Measurements from ENCODE around the gene UBE2H. TPM values are rescaled to one million over a fixed set of nuclear protein-coding genes. Genes with fewer than 3 reads are reported as not detected.

Gene UBE2H
- polyA plus RNA-seq, 1 of the 3 experiments (the other 2 are of a cell fraction) = 129 TPM

DNA sequence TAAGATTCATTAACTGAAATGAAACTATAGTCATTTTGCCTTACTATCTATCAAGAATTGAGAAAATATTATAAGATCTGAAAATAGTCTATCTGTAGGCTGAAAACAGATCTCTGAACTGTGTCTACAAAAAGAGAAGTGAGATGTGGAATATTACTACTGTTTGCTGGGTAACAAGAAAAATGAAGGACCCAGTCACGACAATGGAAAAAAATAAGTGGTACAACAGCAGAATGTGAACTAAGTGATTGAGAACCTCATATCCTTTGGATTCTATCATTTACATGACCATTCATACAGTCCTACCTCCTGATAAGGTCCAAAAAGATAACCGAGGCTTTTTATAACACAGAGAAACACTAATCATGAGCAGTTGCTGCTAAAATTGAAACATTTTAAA lies 94.3 kb downstream of the UBE2H start (continued):
- TF ChIP-seq, protein P1, sequence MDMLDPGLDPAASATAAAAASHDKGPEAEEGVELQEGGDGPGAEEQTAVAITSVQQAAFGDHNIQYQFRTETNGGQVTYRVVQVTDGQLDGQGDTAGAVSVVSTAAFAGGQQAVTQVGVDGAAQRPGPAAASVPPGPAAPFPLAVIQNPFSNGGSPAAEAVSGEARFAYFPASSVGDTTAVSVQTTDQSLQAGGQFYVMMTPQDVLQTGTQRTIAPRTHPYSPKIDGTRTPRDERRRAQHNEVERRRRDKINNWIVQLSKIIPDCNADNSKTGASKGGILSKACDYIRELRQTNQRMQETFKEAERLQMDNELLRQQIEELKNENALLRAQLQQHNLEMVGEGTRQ (IDR thresholded peaks at IDR 0.05; ENCODE audit: borderline replicate concordance, low read depth, low read length) = no peak
- TF ChIP-seq SIN3A (IDR thresholded peaks at IDR 0.05; ENCODE audit: borderline replicate concordance, low read depth, low read length) (no peak), POLR2AphosphoS5 (IDR thresholded peaks at IDR 0.05; ENCODE audit: low read depth, low read length) (no peak), RCOR1 (IDR thresholded peaks at IDR 0.05; ENCODE audit: low read length) (no peak), RAD21 (IDR thresholded peaks at IDR 0.05; ENCODE audit: low read length) (no peak), EP300 (IDR thresholded peaks at IDR 0.05; ENCODE audit: borderline replicate concordance in 1 of 2, low read depth in 1 of 2, low read length in 1 of 2) (no peak), NFIC (IDR thresholded peaks at IDR 0.05; ENCODE audit: borderline replicate concordance) (no peak)
- TF ChIP-seq, protein P2, sequence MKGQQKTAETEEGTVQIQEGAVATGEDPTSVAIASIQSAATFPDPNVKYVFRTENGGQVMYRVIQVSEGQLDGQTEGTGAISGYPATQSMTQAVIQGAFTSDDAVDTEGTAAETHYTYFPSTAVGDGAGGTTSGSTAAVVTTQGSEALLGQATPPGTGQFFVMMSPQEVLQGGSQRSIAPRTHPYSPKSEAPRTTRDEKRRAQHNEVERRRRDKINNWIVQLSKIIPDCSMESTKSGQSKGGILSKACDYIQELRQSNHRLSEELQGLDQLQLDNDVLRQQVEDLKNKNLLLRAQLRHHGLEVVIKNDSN (IDR thresholded peaks at IDR 0.05; ENCODE audit: borderline replicate concordance, low read depth) = no peak

DNA sequence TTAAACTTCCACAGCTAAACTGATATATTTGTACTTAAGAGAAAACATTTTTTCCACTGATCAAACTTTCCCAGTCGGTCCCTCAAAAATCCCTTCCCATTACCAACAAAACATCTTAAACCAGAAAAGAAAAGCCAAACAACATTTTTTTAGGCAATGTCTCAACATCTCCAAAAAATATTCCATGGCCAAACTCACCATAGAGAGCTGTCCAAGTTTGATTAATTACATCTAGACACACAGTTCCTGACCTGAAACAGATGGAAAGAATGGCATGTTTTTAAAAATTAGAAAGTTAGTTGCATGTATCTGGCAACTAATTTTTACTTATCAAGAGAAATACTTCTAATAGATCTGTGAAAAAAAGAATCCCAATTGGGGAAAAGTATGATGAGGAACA lies 95.4 kb downstream of the UBE2H start:
- Histone ChIP-seq H3K4me3 (ENCODE audit: low read depth in 2 of 2, low read length in 1 of 2) (no peak overlapping the region), H3K27ac (ENCODE audit: low read depth in 2 of 2, low read length in 1 of 2) (peak overlapping the region; percentile 98 to 99), H3K9me3 (no peaks in the 10 kb centered on the region), H3K9ac (no peak overlapping the region), H3K4me1 (ENCODE audit: control insufficient read depth in 1 of 2, insufficient read depth in 2 of 2, low read depth in 1 of 2, low read length in 1 of 2) (peaks cover 60 to 69% of the 10 kb centered on the region in 2 experiments), H3K27me3 (ENCODE audit: insufficient read depth) (no peaks in the 10 kb centered on the region), H3K9me2 (no peaks in the 10 kb centered on the region), H3F3A (replicated peaks; ENCODE audit: insufficient read depth) (peaks cover 63% of the 10 kb centered on the region), H3K4me2 (0 out of 2 replicates have a peak overlapping the region, but pooled peaks have one; percentile 9), H3K36me3 (replicated peaks in 1 of 2; ENCODE audit: control insufficient read depth in 1 of 2, insufficient read depth in 2 of 2, low read length in 1 of 2) (peaks cover 15 to 37% of the 10 kb centered on the region in 2 experiments), H4K20me1 (ENCODE audit: insufficient read depth) (no peaks in the 10 kb centered on the region), H3K79me2 (ENCODE audit: insufficient read depth) (peaks cover 71% of the 10 kb centered on the region), H2AFZ (ENCODE audit: low read depth) (no peak overlapping the region)
- ChIA-PET CTCF (interaction anchor here (0.7 to 3.3 kb wide), 5 partner anchors 14 to 193 kb away, joined by 3 to 17 read pairs (median 3); no protein-coding TSS in a partner anchor), POLR2A (no interaction called here)
- no peak for DNase-seq
- TF ChIP-seq, protein P3, sequence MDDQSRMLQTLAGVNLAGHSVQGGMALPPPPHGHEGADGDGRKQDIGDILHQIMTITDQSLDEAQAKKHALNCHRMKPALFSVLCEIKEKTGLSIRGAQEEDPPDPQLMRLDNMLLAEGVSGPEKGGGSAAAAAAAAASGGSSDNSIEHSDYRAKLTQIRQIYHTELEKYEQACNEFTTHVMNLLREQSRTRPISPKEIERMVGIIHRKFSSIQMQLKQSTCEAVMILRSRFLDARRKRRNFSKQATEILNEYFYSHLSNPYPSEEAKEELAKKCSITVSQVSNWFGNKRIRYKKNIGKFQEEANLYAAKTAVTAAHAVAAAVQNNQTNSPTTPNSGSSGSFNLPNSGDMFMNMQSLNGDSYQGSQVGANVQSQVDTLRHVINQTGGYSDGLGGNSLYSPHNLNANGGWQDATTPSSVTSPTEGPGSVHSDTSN (IDR thresholded peaks at IDR 0.05) = peak; percentile 89
- TF ChIP-seq TCF12 (IDR thresholded peaks at IDR 0.05) (peak; percentile 75), EP300 (IDR thresholded peaks at IDR 0.05; ENCODE audit: borderline replicate concordance in 1 of 2, low read depth in 1 of 2, low read length in 1 of 2) (peak; percentile 48 to 49; a peak in 3 of 4 replicates), MEF2A (IDR thresholded peaks at IDR 0.05; ENCODE audit: borderline replicate concordance, low read depth) (no peak), JUND (IDR thresholded peaks at IDR 0.05) (0 out of 2 replicates have a peak, but pooled peaks have one; percentile 42), NFIC (IDR thresholded peaks at IDR 0.05; ENCODE audit: borderline replicate concordance) (peak; percentile 22; the same call in 1 of the 2 replicates)
- TF ChIP-seq, protein P4, sequence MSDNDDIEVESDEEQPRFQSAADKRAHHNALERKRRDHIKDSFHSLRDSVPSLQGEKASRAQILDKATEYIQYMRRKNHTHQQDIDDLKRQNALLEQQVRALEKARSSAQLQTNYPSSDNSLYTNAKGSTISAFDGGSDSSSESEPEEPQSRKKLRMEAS (IDR thresholded peaks at IDR 0.05; ENCODE audit: low read depth) = no peak
- 58% methylated on average over 1 of the region's 1 CpG for WGBS (ENCODE audit: low lambda C conversion rate)

Measured in SK-N-SH (cell line).